Measurements from ENCODE around the gene GAMT.

GAMT gene

GRCh38 chr19:1410136-1410786, 8.9 kb upstream of the GAMT start:
- no peaks in the 10 kb centered on the region for H3K27me3 ChIP-seq (replicated peaks; ENCODE audit: insufficient read depth, low read length)
- no peak for DNase-seq
- peaks cover 75% of the 10 kb centered on the region for H3K79me2 ChIP-seq (ENCODE audit: low read length)
- peaks cover 62% of the 10 kb centered on the region for H4K20me1 ChIP-seq (ENCODE audit: insufficient read depth, low read length)
- H2AFZ ChIP-seq (ENCODE audit: low read length): no peak overlapping the region
- no peak overlapping the region for H3K27ac ChIP-seq (ENCODE audit: low read length)
- peaks cover 31% of the 10 kb centered on the region for H3F3A ChIP-seq (ENCODE audit: insufficient read depth, low read length)
- H3K9me3 ChIP-seq (replicated peaks; ENCODE audit: insufficient read depth, low read length): no peaks in the 10 kb centered on the region
- H3K4me1 ChIP-seq (ENCODE audit: low read length): peaks cover 52% of the 10 kb centered on the region
- H3K4me2 ChIP-seq (ENCODE audit: low read depth, low read length): peak overlapping the region; percentile 90; the same call in 1 of the 2 replicates
- H3K9ac ChIP-seq (ENCODE audit: low read length): no peak overlapping the region
- no peaks in the 10 kb centered on the region for H3K9me2 ChIP-seq (replicated peaks; ENCODE audit: insufficient read depth, low read length)
- H3K4me3 ChIP-seq (ENCODE audit: low read length): no peak overlapping the region
- H3K36me3 ChIP-seq (replicated peaks; ENCODE audit: insufficient read depth, low read length): peaks cover 13% of the 10 kb centered on the region; the same call in 1 of the 2 replicates
- TF ChIP-seq EZH2phosphoT487 (IDR thresholded peaks at IDR 0.05; ENCODE audit: low read length) (no peak), EZH2 (optimal IDR thresholded peaks at IDR 0.05; ENCODE audit: low read depth, low read length) (no peak), CTCF (IDR thresholded peaks at IDR 0.05; ENCODE audit: low read length) (no peak)

- peak overlapping the region; percentile 90 for H3K4me2 ChIP-seq (ENCODE audit: low read depth, low read length)
- TF ChIP-seq CTCF (IDR thresholded peaks at IDR 0.05; ENCODE audit: low read length): no peak
- TF ChIP-seq EZH2 (optimal IDR thresholded peaks at IDR 0.05; ENCODE audit: low read depth, low read length): no peak
- TF ChIP-seq EZH2phosphoT487 (IDR thresholded peaks at IDR 0.05; ENCODE audit: low read length): no peak
- no peaks in the 10 kb centered on the region for H3K9me3 ChIP-seq (replicated peaks; ENCODE audit: insufficient read depth, low read length)
- peaks cover 31% of the 10 kb centered on the region for H3F3A ChIP-seq (ENCODE audit: insufficient read depth, low read length)
- H3K27ac ChIP-seq (ENCODE audit: low read length): peak overlapping the region; percentile 77; the same call in 1 of the 2 replicates
- peak overlapping the region; percentile 97 for H3K4me3 ChIP-seq (ENCODE audit: low read length)
- H3K79me2 ChIP-seq (ENCODE audit: low read length): peaks cover 67% of the 10 kb centered on the region
- H3K36me3 ChIP-seq (replicated peaks; ENCODE audit: insufficient read depth, low read length): peaks cover 13% of the 10 kb centered on the region; the same call in 1 of the 2 replicates
- H4K20me1 ChIP-seq (ENCODE audit: insufficient read depth, low read length): peaks cover 56% of the 10 kb centered on the region
- DNase-seq: no peak
- H2AFZ ChIP-seq (ENCODE audit: low read length): no peak overlapping the region
- H3K9ac ChIP-seq (ENCODE audit: low read length): peak overlapping the region; percentile 100
- H3K9me2 ChIP-seq (replicated peaks; ENCODE audit: insufficient read depth, low read length): no peaks in the 10 kb centered on the region
- H3K27me3 ChIP-seq (replicated peaks; ENCODE audit: insufficient read depth, low read length): 0 out of 2 replicates have a peak, but pooled peaks cover 2% of the 10 kb centered on the region
- H3K4me1 ChIP-seq (ENCODE audit: low read length): peaks cover 52% of the 10 kb centered on the region
These were observed 8.1 kb upstream of the GAMT start for GRCh38 chr19:1409204-1410005.

GRCh38 chr19:1408300-1409203, 7.2 kb upstream of the GAMT start:
- H3K36me3 ChIP-seq (replicated peaks; ENCODE audit: insufficient read depth, low read length): peaks cover 13% of the 10 kb centered on the region; the same call in 1 of the 2 replicates
- peaks cover 23% of the 10 kb centered on the region for H3F3A ChIP-seq (ENCODE audit: insufficient read depth, low read length)
- H3K27ac ChIP-seq (ENCODE audit: low read length): peak overlapping the region; percentile 77
- peaks cover 49% of the 10 kb centered on the region for H3K4me1 ChIP-seq (ENCODE audit: low read length)
- H4K20me1 ChIP-seq (ENCODE audit: insufficient read depth, low read length): peaks cover 49% of the 10 kb centered on the region
- H3K27me3 ChIP-seq (replicated peaks; ENCODE audit: insufficient read depth, low read length): peaks cover 4% of the 10 kb centered on the region; the same call in 1 of the 2 replicates
- no peak overlapping the region for H2AFZ ChIP-seq (ENCODE audit: low read length)
- DNase-seq: peak; percentile 59
- H3K9me2 ChIP-seq (replicated peaks; ENCODE audit: insufficient read depth, low read length): no peaks in the 10 kb centered on the region
- H3K4me3 ChIP-seq (ENCODE audit: low read length): peak overlapping the region; percentile 97
- H3K4me2 ChIP-seq (ENCODE audit: low read depth, low read length): peak overlapping the region; percentile 90
- no peaks in the 10 kb centered on the region for H3K9me3 ChIP-seq (replicated peaks; ENCODE audit: insufficient read depth, low read length)
- peaks cover 58% of the 10 kb centered on the region for H3K79me2 ChIP-seq (ENCODE audit: low read length)
- peak overlapping the region; percentile 100 for H3K9ac ChIP-seq (ENCODE audit: low read length)
- TF ChIP-seq CTCF (IDR thresholded peaks at IDR 0.05; ENCODE audit: low read length) (no peak), EZH2 (optimal IDR thresholded peaks at IDR 0.05; ENCODE audit: low read depth, low read length) (no peak), EZH2phosphoT487 (IDR thresholded peaks at IDR 0.05; ENCODE audit: low read length) (no peak)

All from MM.1S (cell line).